Immature natural killer cell (primary cell): ENCODE data around the gene CX3CR1. TPM values are rescaled to one million over a fixed set of nuclear protein-coding genes. Genes with fewer than 3 reads are reported as not detected.
A peak's percentile ranks its signal among the peaks of the same experiment; 100 is the strongest.
"Not testable (repeated sequence)": the region's sequence is repeated elsewhere in the genome, so short reads cannot be mapped to it uniquely, and the experiment has no call there.

Source experiments
- DNase-seq, 3 donors: peaks; one replicate each; pipeline ENCODE4 v3.0.0; 2022; ENCODE audit warnings: mixed read lengths in 1 of 3
- H3K27ac Mint-ChIP-seq, 6 donors: one replicate each; pipeline ENCODE4 v1.8.0; 2020; ENCODE audit warnings: mixed read lengths in 6 of 6, mild to moderate bottlenecking in 5 of 6, inconsistent platforms in 4 of 6, moderate library complexity in 3 of 6
- H3K27me3 Mint-ChIP-seq, 3 donors: one replicate each; pipeline ENCODE4 v1.8.0; 2020 to 2021; ENCODE audit warnings: low read depth in 3 of 3, mild to moderate bottlenecking in 3 of 3, mixed read lengths in 3 of 3, moderate library complexity in 3 of 3, inconsistent platforms in 1 of 3
- H3K36me3 Mint-ChIP-seq, 3 donors: one replicate each; pipeline ENCODE4 v1.8.0; 2020; ENCODE audit warnings: mixed read lengths in 3 of 3, inconsistent platforms in 2 of 3, mild to moderate bottlenecking in 2 of 3
- H3K4me1 Mint-ChIP-seq, 2 donors: one replicate each; pipeline ENCODE4 v1.8.0; 2020; ENCODE audit warnings: inconsistent platforms in 2 of 2, mild to moderate bottlenecking in 2 of 2, mixed read lengths in 2 of 2, moderate library complexity in 1 of 2
- H3K4me3 Mint-ChIP-seq, 5 donors: one replicate each; pipeline ENCODE4 v1.8.0; 2020; ENCODE audit warnings: mild to moderate bottlenecking in 5 of 5, mixed read lengths in 5 of 5, inconsistent platforms in 3 of 5, moderate library complexity in 3 of 5
- H3K9me3 Mint-ChIP-seq, 6 donors: one replicate each; pipeline ENCODE4 v1.8.0; 2020; ENCODE audit warnings: mild to moderate bottlenecking in 6 of 6, mixed read lengths in 6 of 6, inconsistent platforms in 4 of 6, moderate library complexity in 3 of 6
- polyA plus RNA-seq, 3 donors: library from polyadenylated mRNA; unstranded; fragments of 300-500 nt; fragmentation: Illumina TruSeq; gene quantifications; one replicate each; pipeline ENCODE4 v1.2.3, GENCODE V29; 2021

The CX3CR1 gene
- polyA plus RNA-seq, result 1,000 to 10,000 TPM in 1 of 3 donors, 100 to 1,000 TPM in 2; 338 to 1,281 (median 522) TPM

GRCh38 chr3:39279745-39280517 lies at the start of gene CX3CR1:
CX3CR1 (minus strand) TSS chr3:39280036; CDS start chr3:39266509, 13,527 bp downstream.
- peak; percentile 47 to 54 (median 50) for DNase-seq
- Mint-ChIP-seq H3K4me1 (peaks cover 63 to 64% of the 10 kb centered on the region in 2 donors), H3K9me3 (peaks cover 0 to 3% (median 0%) of the 10 kb centered on the region in 6 donors), H3K27me3 (peaks cover 2 to 20% (median 8%) of the 10 kb centered on the region in 3 donors), H3K4me3 (peak within 1 kb of the TSS; percentile 95 to 100 (median 99)), H3K27ac (peak within 1 kb of the TSS; percentile 94 to 100 (median 98)), H3K36me3 (peaks cover 45 to 52% (median 46%) of the 10 kb centered on the region in 3 donors)

- H3K4me3 Mint-ChIP-seq, result no peak within 1 kb of the TSS
- H3K27ac Mint-ChIP-seq, result peak within 1 kb of the TSS in 1 of 6 donors; percentile 62
- H3K9me3 Mint-ChIP-seq, result no peaks in the 10 kb centered on the region
- no peaks in the 10 kb centered on the region for H3K27me3 Mint-ChIP-seq
- H3K4me1 Mint-ChIP-seq, result peaks cover 16 to 30% of the 10 kb centered on the region in 2 donors
- DNase-seq, result no peak
- peaks cover 0 to 8% (median 0%) of the 10 kb centered on the region in 3 donors for H3K36me3 Mint-ChIP-seq
Measured at GRCh38 chr3:39329493-39329892, 49.7 kb upstream of the CX3CR1 start, which contains the start of gene CCR8. CCR8 (plus strand) TSS chr3:39329709; CDS start chr3:39332332, 2,623 bp downstream.

DNA sequence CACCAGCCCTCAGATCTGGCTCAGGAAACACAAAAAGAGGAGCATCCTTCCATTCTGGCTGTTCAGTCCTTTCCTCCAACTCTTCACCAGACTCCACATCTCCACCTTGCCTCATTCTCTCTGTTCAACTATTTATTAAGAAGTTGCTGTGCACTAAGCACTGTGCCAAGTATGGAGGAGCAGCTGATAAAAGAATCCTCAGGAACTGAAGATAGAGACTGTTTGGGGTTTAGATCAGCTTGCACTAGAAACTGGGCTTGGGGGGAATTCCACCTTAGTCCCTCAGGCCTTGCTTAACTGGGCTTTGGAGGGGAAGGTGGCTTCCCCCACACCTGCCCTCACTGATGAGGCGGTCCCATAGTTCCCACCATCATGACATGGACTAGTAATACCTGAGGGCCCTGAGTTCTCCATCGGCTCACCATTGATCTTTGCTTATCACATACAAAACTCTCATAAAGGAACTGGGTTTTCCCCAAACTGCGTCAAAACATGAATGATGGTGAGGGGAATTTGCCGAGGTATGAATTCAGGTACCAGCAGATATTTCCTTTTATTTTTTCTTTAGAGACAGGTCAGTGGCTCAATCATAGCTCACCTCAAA lies 48.0 kb upstream of the CX3CR1 start:
- Mint-ChIP-seq H3K36me3 (peaks cover 0 to 2% (median 0%) of the 10 kb centered on the region in 3 donors), H3K4me1 (peaks cover 21 to 34% of the 10 kb centered on the region in 2 donors), H3K9me3 (no peaks in the 10 kb centered on the region), H3K27ac (peak overlapping the region in 2 of 6 donors; percentile 22 to 53), H3K4me3 (no peak overlapping the region), H3K27me3 (no peaks in the 10 kb centered on the region)
- DNase-seq, result no peak

DNA sequence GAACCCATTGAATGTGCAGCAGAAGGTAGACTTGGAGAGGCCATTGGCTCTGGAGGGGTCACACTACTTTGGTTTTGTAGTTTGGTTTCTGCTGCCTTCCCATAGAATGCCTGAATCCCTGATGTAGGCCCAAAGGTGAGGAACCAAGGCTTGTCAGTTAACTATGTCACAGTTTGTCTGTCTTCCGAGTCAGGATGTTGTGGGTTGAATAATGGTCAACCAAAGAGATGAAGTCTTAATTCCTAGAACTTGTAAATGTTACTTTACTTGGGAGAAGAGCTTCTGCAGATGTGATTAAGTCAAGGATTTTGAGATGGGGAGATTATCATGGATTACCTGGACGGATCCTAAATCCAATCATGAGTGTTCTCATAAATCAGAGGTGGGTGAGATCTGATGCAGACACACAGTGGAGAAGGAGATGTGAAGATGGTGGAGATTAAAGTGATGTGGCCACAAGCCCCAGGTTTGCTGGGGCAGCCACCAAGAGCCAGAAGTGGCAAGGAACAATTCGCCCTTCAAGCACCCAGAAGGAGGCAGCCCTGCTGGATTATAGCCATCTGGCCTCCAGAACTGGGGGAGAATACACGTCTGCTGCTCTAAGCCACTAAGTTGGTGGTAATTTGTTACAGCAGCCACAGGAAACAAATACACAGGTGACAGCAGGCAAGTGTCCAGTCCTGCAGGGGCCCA lies 47.4 kb upstream of the CX3CR1 start:
- no peaks in the 10 kb centered on the region for H3K9me3 Mint-ChIP-seq
- peaks cover 0 to 5% (median 0%) of the 10 kb centered on the region in 3 donors for H3K36me3 Mint-ChIP-seq

GRCh38 chr3:39325236-39325635 lies 45.4 kb upstream of the CX3CR1 start:
- Mint-ChIP-seq H3K36me3 (peaks cover 0 to 5% (median 0%) of the 10 kb centered on the region in 3 donors), H3K4me3 (no peak overlapping the region), H3K4me1 (peaks cover 22 to 32% of the 10 kb centered on the region in 2 donors), H3K27me3 (no peaks in the 10 kb centered on the region), H3K9me3 (no peaks in the 10 kb centered on the region), H3K27ac (no peak overlapping the region)
- DNase-seq, result no peak

More for the DNA sequence above, 47.4 kb upstream of the CX3CR1 start:
- DNase-seq, result no peak
- Mint-ChIP-seq H3K27ac (peak overlapping the region in 4 of 6 donors; percentile 6 to 53 (median 23)), H3K27me3 (no peaks in the 10 kb centered on the region), H3K4me1 (peaks cover 21 to 32% of the 10 kb centered on the region in 2 donors), H3K4me3 (no peak overlapping the region)

DNA sequence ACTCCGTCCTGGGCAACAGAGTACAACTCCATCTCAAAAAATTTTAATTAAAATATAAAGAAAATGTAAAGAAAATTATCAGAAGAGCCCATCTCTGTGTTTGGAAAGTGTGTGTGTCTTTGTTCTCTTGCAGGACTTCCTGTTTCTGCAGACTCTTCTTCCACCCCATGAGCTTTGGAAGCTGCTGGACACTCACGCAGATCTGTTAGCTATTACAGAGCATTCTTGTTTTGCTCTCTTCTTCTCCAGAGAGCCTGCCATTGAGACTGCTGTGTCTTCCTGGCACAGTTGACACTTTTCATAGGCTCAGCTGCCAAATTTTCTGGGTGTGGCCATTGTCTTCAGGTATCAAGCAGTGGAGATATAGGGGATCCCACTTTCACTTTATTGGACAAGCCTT lies 43.7 kb upstream of the CX3CR1 start:
- Mint-ChIP-seq H3K9me3 (no peaks in the 10 kb centered on the region), H3K4me3 (no peak overlapping the region), H3K4me1 (peaks cover 22 to 26% of the 10 kb centered on the region in 2 donors), H3K36me3 (peaks cover 0 to 5% (median 0%) of the 10 kb centered on the region in 3 donors), H3K27me3 (no peaks in the 10 kb centered on the region), H3K27ac (peak overlapping the region in 1 of 6 donors; percentile 35)
- DNase-seq, result no peak

DNA sequence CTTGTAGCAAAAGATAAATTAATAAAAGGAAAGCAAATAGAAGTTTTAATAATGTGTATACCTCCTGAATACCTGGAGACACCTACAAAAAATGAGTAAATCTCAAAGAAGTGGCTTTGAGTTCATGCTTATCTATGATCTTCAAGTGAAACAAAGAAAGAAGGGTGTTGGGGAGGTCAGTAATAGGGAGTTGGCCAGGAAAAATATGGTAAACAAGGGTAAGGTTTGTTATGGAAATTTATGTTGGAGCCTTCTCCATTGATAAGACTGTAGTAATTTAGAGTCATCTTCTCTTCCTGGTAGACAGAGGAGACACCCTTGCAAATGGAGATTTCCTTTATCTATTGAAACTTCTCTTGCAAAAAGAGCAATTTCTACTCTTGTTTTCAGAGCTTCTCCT lies 43.1 kb upstream of the CX3CR1 start:
- H3K27me3 Mint-ChIP-seq, result peaks cover 0 to 1% (median 0%) of the 10 kb centered on the region in 3 donors
- H3K4me1 Mint-ChIP-seq, result peaks cover 22 to 26% of the 10 kb centered on the region in 2 donors
- no peak for DNase-seq
- no peak overlapping the region for H3K4me3 Mint-ChIP-seq
- H3K36me3 Mint-ChIP-seq, result peaks cover 0 to 5% (median 0%) of the 10 kb centered on the region in 3 donors
- no peak overlapping the region for H3K27ac Mint-ChIP-seq
- no peaks in the 10 kb centered on the region for H3K9me3 Mint-ChIP-seq

GRCh38 chr3:39322209-39322715 lies 42.4 kb upstream of the CX3CR1 start:
- peaks cover 17 to 20% of the 10 kb centered on the region in 2 donors for H3K4me1 Mint-ChIP-seq
- not testable (repeated sequence) for H3K27ac Mint-ChIP-seq, H3K4me3 Mint-ChIP-seq, DNase-seq, H3K9me3 Mint-ChIP-seq, H3K27me3 Mint-ChIP-seq, H3K36me3 Mint-ChIP-seq

GRCh38 chr3:39321574-39321983 lies 41.7 kb upstream of the CX3CR1 start:
- not testable (repeated sequence) for H3K27ac Mint-ChIP-seq, H3K9me3 Mint-ChIP-seq, H3K27me3 Mint-ChIP-seq, H3K4me3 Mint-ChIP-seq, H3K36me3 Mint-ChIP-seq, DNase-seq
- peaks cover 12 to 14% of the 10 kb centered on the region in 2 donors for H3K4me1 Mint-ChIP-seq

GRCh38 chr3:39319249-39319648 lies 39.4 kb upstream of the CX3CR1 start:
- Mint-ChIP-seq H3K4me3 (no peak overlapping the region), H3K27ac (no peak overlapping the region), H3K27me3 (peaks cover 0 to 3% (median 1%) of the 10 kb centered on the region in 3 donors), H3K4me1 (peaks cover 12 to 14% of the 10 kb centered on the region in 2 donors), H3K36me3 (peaks cover 5 to 9% (median 5%) of the 10 kb centered on the region in 3 donors), H3K9me3 (peaks cover 0 to 6% (median 4%) of the 10 kb centered on the region in 6 donors)
- no peak for DNase-seq

DNA sequence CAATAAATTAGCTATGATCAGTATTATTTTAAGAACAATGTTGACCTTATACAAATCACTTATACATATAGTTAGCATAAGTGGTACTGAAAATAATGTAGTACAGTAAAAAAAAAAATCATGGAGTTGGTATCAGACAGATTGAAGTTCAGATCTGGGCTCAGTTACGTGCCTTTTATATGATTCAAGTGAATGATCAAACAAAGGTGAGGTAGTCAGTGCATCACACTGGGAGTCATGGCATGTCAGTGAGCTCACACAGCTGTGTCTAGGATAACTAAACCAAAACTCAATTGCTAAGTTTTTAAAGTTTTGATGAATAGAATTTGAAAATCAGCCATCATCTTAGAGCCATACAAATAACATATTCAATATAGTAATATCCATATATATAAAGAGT lies 38.5 kb upstream of the CX3CR1 start:
- peaks cover 9% of the 10 kb centered on the region in 2 donors for H3K4me1 Mint-ChIP-seq
- H3K27me3 Mint-ChIP-seq, result peaks cover 0 to 5% (median 1%) of the 10 kb centered on the region in 3 donors
- H3K4me3 Mint-ChIP-seq, result no peak overlapping the region
- H3K36me3 Mint-ChIP-seq, result peaks cover 8 to 12% (median 8%) of the 10 kb centered on the region in 3 donors
- peaks cover 0 to 10% (median 6%) of the 10 kb centered on the region in 6 donors for H3K9me3 Mint-ChIP-seq
- no peak for DNase-seq
- no peak overlapping the region for H3K27ac Mint-ChIP-seq

- Mint-ChIP-seq H3K36me3 (peaks cover 8% of the 10 kb centered on the region in 3 donors), H3K4me1 (peaks cover 3% of the 10 kb centered on the region in 2 donors), H3K27me3 (peaks cover 0 to 5% (median 1%) of the 10 kb centered on the region in 3 donors), H3K4me3 (no peak overlapping the region), H3K27ac (no peak overlapping the region), H3K9me3 (peaks cover 0 to 10% (median 6%) of the 10 kb centered on the region in 6 donors)
- no peak for DNase-seq
Measured at GRCh38 chr3:39317571-39318169, 37.8 kb upstream of the CX3CR1 start.

DNA sequence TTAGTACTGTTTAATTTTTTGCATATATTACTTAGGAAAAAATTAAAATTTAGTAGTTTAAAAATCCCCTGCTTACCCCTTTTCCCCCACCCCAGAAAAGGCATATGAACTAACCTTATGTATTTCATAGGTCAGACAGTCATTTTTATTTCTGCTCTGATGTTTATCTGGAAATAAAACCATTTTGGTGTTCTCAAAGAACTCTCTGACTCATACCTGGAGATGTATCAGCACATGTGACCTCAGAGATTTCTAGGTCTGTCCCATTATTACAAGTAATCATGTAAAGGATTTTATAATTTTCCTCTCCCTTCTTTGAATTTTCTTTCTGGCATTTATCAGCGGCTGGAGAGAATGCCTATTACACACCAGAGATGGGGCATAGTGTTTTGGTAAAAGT lies 35.6 kb upstream of the CX3CR1 start:
- no peaks in the 10 kb centered on the region for H3K4me1 Mint-ChIP-seq
- no peak overlapping the region for H3K27ac Mint-ChIP-seq
- H3K9me3 Mint-ChIP-seq, result peaks cover 0 to 10% (median 7%) of the 10 kb centered on the region in 6 donors
- no peak overlapping the region for H3K4me3 Mint-ChIP-seq
- peaks cover 1 to 5% (median 2%) of the 10 kb centered on the region in 3 donors for H3K27me3 Mint-ChIP-seq
- no peak for DNase-seq
- peaks cover 7 to 8% (median 8%) of the 10 kb centered on the region in 3 donors for H3K36me3 Mint-ChIP-seq
